NB4 (cell line): ENCODE results near the gene FUT8.

Experiments used
- DNase-seq: peaks from one replicate; pipeline ENCODE4 v3.0.0; 2010; ENCODE audit warnings: low read depth
- H3K4me3 ChIP-seq: one replicate; pipeline ENCODE4 v1.5.1; 2011; ENCODE audit warnings: mild to moderate bottlenecking, low read depth, low read length, moderate library complexity
- MYC ChIP-seq: IDR thresholded peaks from 2 replicates; pipeline ENCODE4 v1.6.1; 2011; ENCODE audit warnings: low read depth, low read length
- POLR2A ChIP-seq: IDR thresholded peaks from 2 replicates; pipeline ENCODE4 v1.6.1; 2011; ENCODE audit warnings: mild to moderate bottlenecking; ENCODE audit not compliant: insufficient read length; ENCODE audit errors: extremely low read depth
- TF ChIP-seq, protein P1 (sequence below): IDR thresholded peaks from one replicate; pipeline ENCODE4 v1.5.1; 2012; ENCODE audit warnings: low read depth, low read length
- TF ChIP-seq, protein P2 (sequence below): IDR thresholded peaks from 2 replicates; pipeline ENCODE4 v1.6.1; 2011; ENCODE audit warnings: low read depth, low read length

Gene FUT8

DNA sequence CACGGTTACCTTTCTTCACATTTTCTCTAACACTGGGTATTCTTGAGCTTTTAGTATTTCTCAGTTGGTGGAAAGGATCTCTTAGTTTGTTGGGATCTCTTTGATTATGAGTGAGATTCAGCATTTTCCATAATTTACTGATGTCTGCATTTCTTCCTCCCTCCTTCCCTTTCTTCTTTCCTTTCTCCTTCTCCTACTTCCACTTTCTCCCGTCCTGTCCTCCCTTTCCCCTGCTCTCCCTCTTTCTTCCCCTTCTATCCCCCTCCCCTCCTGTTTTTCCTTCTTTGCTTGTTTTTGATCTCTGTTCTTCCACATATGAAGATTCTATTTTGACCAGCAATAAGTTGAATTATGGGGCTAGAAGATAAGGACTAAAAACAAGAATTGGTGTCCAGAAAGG, 66.9 kb downstream of the FUT8 start:
- no peak overlapping the region for H3K4me3 ChIP-seq
- TF ChIP-seq MYC (no peak), POLR2A (no peak)
- TF ChIP-seq, protein P1, sequence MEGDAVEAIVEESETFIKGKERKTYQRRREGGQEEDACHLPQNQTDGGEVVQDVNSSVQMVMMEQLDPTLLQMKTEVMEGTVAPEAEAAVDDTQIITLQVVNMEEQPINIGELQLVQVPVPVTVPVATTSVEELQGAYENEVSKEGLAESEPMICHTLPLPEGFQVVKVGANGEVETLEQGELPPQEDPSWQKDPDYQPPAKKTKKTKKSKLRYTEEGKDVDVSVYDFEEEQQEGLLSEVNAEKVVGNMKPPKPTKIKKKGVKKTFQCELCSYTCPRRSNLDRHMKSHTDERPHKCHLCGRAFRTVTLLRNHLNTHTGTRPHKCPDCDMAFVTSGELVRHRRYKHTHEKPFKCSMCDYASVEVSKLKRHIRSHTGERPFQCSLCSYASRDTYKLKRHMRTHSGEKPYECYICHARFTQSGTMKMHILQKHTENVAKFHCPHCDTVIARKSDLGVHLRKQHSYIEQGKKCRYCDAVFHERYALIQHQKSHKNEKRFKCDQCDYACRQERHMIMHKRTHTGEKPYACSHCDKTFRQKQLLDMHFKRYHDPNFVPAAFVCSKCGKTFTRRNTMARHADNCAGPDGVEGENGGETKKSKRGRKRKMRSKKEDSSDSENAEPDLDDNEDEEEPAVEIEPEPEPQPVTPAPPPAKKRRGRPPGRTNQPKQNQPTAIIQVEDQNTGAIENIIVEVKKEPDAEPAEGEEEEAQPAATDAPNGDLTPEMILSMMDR: no peak
- TF ChIP-seq, protein P2, sequence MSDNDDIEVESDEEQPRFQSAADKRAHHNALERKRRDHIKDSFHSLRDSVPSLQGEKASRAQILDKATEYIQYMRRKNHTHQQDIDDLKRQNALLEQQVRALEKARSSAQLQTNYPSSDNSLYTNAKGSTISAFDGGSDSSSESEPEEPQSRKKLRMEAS: no peak
- DNase-seq: no peak

DNA sequence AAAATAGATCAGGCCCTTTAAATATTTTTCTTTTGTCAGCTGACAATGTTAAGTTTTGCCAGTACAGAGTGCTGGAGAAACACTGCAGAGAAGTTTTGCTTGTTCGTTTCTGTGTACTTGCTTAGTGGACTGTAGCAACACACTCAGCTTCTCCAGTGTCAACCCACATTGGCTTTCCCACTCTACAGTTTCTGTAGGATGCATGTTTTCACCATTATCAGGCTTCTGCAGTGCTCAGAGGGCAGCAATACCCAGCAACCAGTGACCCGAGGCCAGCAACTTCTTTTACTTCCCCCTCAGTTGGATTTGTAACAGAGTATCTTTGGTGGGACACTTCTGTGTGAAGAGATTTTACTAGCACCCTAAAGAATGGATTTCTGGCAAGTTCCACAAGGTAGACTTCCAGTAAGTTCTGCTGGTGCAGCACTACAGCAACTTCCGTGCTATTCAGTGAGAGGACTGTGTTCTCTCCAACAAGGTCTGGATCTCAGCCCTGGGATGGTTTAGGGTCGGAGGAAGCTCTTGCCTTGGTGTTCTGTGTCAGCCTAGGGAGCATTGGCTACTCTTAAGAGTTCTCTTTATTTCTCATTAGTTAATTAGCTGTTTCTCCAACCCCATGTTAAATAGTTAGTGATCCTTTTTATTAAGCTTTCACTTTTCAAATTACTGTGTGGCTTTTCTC, 70.4 kb downstream of the FUT8 start:
- no peak for DNase-seq
- H3K4me3 ChIP-seq: no peak overlapping the region
- TF ChIP-seq, protein P2: no peak
- no peak for TF ChIP-seq MYC
- TF ChIP-seq, protein P1: no peak
- TF ChIP-seq POLR2A: no peak

DNA sequence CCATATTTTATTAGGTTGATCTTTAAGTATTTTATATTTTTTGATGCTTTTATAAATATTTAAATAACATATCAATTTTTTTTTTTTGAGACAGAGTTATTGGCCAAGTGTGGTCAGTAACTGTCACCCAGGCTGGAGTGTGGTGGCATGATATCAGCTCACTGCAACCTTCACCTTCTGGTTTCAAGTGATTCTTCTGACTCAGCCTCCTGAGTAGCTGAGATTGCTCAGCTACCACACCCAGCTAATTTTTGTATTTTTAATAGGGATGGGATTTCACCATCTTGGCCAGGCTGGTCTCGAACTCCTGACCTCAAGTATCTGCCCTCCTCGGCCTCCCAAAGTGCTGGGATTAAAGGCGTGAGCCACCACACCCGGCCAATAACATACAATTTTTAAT, 71.1 kb downstream of the FUT8 start:
- no peak for DNase-seq
- no peak overlapping the region for H3K4me3 ChIP-seq
- TF ChIP-seq, protein P2: no peak
- TF ChIP-seq POLR2A (no peak), MYC (no peak)
- TF ChIP-seq, protein P1: no peak

DNA sequence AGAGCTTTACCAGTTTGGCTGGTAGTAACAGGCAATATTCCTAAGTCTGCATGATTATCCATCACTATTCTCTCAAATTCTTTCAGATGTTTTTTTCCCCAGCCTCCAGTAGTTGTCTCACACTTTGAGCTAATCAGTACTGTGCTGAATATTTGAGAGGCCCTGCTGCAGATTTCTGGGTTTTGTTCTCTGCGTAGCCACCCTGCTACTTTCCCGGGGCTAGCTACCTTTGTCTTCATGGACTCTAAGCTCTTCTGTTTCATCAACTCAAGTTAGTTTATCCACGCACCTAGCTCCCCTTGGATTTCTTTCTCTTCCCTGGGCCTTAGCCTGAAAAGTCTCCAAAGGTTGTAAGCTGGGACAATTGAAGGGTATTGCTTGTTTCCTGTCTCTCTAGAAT, 73.0 kb downstream of the FUT8 start:
- DNase-seq: no peak
- no peak overlapping the region for H3K4me3 ChIP-seq
- TF ChIP-seq, protein P1: no peak
- TF ChIP-seq MYC (no peak), POLR2A (no peak)
- TF ChIP-seq, protein P2: no peak

DNA sequence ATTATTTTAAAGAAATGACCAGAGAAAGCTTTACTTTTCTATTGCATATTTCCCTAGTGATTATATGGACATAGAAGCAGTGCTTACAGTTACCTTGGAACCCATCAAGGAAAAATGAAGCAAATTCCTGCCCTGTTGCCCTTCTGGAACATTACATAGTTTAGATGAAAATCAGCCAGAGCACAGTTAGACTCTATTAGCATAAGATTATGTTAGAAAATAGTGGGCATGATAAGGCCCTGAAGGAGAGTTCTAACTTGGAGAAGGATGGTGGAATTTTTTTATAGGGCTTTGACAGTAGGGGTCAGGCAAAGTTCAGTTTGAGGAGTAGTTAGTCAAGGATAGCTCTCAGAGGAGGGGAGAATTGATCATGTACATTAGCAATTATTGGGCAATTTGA, 74.3 kb downstream of the FUT8 start:
- no peak overlapping the region for H3K4me3 ChIP-seq
- DNase-seq: no peak
- TF ChIP-seq, protein P2: no peak
- TF ChIP-seq MYC: no peak
- TF ChIP-seq POLR2A: no peak
- TF ChIP-seq, protein P1: no peak
